ENCODE data around the gene KCTD13.
"Not testable (repeated sequence)": the region's sequence is repeated elsewhere in the genome, so short reads cannot be mapped to it uniquely, and the experiment has no call there.

The KCTD13 gene

DNA sequence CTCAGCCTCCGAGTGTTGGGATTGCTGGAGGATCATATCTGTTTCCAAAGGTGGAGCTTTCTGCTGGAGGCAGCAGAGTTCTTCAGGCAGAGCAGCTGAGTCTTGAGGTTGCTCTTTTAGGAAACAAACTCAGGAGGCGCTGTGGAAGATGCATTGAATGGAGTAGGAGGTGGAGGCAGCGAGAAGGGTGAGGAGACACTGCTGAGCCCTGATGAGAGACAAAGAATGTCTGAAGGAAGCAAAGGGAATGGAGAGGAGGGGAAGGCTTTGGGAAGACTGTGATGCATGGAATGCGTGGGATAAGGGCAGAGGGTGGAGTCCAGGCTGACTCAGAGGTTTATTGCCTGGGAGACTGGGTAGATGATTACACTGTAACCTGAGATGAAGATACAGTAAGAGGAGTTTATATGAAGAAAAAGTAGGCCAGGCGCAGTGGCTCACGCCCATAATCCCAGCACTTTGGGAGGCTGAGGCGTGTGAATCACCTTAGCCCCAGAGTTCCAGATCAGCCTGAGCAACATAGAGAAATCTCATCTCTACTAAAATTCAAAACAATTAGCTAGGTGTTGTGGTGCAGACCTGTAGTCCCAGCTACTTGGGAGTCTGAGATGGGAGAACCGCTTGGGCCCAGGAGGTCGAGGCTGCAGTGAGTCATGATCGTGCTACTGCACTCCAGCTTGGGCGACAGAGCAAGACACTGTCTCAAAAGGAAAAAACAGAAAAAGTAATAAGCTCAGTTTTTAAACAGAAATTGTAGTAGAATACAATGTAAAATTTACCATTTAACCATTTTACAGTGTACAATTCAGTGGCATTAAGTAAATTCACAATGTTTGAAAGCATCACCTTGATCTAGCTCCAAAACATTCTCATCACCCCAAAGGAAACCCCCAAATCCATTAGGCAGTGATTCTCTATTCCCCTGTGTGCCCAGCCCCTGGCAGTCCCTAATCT is 18.1 kb upstream of the KCTD13 start:
- no peak for DNase-seq

DNA sequence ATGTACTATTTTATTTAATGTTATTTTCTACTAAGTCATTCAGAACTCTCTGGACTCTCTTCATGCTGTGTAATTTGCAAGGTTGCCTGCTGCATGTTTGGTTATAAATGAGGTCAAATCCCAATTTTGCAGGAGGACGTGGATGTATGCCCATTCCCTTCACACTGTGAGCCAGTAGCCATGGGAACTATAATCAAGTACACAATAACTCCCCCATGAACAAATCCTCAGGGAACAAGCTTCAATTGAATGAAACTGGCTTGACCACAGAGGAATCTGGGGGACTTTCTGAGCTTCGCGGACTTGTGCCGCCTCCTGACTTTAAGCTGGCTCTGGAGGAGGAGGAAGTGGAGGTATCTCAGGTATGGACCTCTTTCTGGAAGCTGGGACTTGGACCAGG is 14.6 kb upstream of the KCTD13 start:
- DNase-seq, result no peak

DNA sequence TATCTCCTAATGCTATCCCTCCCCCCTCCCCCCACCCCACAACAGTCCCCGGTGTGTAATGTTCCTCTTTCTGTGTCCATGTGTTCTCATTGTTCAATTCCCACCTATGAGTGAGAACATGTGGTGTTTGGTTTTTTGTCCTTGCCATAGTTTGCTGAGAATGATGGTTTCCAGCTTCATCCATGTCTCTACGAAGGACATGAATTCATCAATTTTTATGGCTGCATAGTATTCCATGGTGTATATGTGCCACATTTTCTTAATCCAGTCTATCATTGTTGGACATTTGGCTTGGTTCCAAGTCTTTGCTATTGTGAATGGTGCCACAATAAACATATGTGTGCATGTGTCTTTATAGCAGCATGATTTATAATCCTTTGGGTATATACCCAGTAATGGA is 5.7 kb upstream of the KCTD13 start:
- DNase-seq, result not testable (repeated sequence)

DNA sequence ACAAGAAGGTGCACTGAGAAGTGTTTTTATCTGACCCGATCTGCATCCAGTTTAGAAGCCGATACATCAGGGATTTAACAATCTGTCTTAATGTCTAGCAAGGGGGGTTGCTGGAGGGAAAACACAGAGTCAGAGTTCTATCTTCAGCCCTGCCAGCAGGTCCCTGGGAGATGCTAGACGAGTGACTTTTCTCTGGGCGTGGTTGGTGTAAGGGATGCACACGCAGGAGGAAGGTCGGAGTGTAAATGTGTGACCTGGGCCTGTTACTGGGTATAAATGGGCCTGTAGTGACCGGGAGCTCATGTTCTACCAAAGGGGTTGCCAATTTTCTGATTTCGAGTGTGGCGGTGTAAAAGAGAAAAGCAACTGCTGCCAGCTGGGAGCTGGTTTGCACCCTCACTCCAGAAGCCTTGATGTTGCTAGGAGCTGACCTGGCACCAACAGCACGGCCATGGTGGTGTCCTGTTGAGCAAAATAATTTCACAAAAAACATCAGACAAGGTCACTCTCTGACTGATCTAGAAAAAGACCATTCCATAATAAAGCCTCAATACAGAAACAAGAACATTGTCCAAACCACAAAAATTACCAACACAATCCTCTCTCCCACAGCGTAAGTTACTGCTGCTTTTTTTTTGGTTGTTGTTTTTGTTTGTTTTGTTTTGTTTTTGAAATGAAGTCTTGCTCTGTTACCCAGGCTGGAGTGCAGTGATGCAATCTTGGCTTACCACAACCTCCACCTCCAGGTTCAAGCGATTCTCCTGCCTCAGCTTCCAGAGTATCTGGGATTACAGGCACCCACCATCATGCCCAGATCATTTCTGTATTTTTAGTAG is 1.3 kb upstream of the KCTD13 start:
- DNase-seq, result no peak

DNA sequence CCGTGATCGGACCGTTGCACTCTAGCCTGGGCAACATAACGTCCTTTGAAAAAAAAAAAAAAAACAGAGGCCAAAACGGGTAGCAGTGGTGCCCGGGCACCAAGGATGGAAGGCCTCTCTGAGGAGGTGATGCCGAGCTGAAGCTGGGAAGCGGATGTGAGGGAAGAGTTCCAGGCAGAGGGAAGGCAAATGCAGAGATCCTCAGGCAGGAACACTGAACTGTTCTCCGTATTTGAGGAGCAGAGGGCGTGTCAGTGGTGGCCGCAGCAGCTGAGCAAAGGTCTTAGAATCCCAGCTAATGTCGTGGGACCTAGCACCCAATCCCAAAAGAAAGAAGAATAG is 656 bp upstream of the KCTD13 start:
- no peak for DNase-seq

DNA sequence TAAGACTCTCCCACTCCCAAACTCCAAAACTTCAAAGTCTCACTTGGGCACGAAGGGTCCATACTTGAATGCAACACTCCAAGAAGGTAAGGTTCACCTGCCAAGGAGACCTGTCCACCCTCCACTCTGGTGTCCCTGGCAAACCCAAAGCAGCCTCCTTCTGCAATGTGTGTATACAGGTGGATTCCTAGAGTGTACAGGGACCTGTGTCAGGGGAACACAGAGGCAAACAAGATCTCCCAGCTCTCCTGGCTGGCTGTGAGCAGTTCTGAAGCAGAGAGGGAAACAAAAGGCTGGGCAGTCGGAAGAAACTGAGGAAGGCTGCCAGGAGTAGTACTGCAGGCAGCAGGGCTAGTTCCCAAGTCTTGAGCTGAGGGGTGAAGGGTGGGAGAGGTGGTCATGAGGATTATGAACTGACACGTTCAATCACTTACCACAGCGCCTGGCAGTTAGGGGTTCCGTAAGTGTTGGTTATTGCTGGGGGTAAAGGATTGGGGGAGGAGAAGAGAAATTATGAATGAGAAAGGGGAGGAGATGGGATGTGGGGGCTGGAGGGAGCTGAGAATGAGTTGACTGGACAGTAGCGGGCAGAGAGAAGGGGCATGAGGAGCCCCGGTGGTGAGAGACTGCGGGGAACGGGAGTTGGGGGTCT is 795 bp downstream of the KCTD13 start:
- no peak for DNase-seq

DNA sequence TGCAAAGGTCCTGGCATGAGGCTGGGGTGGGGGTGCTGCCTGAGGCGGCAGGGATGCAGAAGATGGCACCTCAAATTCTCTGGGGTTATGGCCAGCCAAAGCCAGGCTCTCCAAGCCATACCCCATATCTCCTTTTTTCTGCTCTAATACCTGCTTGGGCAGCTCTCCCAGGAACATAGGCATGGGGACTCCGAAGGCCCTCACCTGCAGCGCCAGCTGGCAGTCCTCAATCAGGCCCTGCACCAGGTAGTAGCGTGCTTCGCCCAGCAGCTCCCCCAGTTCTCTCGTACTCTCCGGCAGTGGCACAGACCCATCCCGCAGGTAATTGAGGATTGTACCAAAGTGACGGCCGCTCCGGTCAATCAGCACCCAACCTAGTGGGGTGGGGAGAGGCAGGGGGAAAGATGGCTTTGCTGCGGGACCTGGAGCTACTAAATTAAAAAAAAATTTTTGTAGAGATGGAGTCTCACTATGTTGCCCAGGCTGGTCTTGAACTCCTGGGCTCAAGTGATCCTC is 3.0 kb downstream of the KCTD13 start:
- no peak for DNase-seq

DNA sequence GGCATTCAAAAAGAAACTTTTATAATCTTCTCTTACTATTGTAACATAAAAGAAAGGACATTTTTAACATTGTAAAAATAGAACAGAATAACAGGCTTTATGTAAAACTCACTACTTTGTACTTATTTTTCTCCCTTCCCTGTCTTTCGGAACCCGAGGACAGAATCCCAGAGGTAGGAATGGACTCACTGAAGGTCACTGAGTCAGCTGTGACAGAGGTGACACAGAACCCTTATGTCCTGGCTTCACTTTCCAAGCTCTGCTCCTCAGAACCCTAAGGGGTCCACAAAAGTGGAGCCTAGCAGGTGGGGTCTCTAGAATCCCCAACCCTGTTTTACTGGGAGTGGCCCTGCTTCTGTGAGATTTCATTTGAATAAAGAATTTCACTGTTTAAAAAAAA is 3.7 kb downstream of the KCTD13 start:
- no peak for DNase-seq

DNA sequence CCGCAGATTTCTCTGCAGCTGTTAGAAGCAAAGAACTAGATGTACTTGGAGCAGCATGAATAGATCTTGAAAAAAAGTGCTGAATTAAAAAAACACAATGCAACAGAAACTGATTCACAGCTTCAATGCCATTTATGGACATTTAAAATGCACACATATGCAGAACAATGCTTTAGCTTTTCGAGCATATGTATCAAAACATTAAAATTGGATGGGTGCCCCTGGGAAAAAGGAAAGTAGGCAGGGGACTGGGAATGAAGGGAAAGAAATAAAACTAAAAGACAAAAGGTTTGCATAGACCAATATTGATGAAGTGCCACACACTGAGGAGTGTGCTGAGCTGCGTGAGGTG is 5.0 kb downstream of the KCTD13 start:
- no peak for DNase-seq

DNA sequence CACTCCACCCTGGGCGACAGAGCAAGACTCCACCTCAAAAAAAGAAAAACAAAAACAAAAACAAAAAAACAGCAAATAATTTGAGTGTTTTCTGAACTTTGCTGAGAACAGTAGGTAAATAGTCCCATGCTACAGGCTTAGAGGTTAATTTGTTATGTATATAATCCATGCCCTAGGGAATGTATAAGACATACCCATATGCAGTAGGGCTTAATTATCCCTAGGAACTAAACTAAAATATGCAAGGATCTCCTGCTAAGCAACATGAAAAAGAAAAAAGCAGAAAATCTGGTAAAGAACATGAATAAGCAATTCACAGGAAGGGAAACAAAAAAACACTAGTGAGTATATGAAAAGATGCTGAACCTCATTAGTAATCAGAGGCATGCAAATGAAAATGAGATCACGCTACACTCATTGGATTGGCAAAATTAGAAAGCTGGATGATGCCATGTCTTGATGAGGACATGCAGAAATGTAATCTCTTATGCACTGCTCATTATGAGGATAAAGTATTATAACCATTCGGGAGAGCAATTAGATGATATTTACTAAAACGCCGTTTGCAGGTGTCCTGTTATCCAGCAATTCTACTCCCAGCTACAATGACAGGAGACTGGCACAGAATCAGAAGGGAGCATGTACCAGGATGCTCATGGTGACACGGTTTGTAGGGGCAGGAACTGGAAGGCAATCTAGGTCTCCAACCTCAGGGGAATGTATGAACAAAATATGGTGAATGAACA is 5.6 kb downstream of the KCTD13 start:
- DNase-seq, result no peak

DNA sequence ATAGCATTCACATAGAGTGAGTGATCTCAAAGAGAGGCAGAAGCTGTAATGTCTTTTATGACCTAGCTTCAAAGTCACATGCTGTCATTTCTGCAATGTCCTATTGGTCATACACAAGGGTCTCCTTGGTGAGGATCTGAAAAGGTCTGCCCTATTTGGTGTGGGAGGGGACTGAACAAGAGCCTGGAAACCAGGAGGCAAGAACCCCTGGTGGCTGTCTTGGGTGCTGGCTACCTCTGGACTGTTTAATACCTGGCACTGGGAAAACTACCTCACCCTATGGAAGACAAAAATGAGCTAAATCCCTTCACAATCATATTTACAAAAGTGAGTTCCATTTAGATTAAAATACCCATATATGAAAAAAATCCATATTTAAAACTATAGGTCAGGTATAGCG is 9.0 kb downstream of the KCTD13 start:
- DNase-seq, result no peak

DNA sequence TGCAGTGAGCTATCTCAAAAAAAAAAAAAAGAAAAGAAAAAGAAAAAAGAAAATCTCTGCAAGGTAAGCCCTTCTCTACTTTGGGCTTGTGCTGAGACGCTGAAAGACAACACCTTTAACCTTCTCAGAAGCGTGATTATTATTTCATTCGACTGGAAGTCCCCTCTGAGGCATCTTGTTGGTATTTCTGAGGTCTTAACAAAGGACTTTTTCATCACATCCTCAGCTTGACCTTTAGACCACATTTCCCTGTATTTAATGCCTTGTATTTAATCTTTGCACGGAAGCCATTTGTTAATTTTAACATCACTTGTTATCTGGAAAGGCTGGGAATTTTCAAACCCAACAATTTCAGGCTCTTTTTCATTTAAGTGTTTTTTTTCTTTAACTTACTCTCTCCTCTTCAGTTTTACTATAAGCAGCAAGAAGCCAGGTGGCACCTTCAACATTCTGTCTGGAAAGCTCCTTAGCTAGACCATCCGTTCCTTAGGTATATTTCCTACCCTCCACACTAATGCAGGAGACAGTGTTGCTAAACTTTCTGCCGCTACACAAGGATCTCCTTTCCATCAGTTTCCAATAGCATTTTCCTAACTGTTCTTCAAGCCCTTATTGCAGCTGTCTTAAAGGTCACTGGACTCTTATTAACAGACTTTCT is 10.3 kb downstream of the KCTD13 start:
- DNase-seq, result no peak

DNA sequence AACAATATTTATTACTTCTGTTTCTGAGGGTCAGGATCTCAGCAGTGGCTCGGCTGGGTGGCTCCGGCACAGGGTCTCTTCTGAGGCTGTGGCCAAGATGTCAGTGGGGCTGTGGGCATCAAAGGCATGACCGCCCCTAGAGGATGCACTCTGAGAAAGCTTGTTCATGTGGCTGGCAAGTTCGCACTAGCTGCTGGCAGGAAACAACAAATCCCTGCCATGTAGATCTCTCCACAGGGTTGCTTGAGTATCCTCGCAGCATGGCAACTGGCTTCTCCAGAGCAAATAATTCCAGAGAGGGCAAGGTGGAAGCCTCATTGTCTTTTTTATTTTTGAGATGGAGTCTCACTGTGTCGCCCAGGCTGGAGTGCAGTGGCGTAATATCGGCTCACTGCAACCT is 12.5 kb downstream of the KCTD13 start:
- DNase-seq, result no peak

DNA sequence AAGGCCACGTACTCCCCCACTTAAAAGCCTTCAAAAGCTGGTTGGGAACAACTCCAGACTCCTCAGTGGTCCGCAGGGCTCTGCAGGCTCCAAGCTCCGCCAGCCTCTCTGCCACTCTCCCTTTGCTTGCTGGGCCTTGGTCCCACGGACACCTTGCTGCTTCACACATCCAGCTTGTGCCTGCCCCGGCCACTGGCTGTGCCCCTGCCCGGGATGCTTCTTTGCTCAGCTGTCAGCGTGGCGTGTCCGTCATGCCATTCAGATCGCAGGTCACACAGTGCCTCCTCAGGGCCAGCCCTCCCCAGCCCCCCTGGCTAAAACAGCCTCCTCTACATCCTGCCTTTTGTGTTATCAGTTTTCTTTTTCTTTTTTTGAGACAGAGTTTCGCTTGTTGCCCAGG is 13.9 kb downstream of the KCTD13 start:
- DNase-seq, result no peak

DNA sequence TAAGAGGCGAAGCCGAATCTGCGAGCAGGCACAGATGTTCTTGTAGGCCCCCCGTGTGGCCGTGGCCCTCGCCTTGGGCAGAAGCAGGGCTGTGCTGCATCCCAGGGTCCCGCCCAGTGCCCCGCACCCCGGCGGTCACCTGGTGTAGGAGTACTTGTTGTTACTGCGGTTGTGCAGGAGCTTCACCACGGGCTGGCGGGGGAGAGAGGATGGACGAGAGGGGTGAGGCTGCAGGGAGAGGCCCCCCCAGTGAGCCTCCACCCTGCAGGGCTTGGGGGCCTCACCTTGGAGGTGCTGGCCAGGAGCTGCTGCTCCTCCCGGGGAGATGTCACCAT is 14.4 kb downstream of the KCTD13 start:
- DNase-seq, result no peak

DNA sequence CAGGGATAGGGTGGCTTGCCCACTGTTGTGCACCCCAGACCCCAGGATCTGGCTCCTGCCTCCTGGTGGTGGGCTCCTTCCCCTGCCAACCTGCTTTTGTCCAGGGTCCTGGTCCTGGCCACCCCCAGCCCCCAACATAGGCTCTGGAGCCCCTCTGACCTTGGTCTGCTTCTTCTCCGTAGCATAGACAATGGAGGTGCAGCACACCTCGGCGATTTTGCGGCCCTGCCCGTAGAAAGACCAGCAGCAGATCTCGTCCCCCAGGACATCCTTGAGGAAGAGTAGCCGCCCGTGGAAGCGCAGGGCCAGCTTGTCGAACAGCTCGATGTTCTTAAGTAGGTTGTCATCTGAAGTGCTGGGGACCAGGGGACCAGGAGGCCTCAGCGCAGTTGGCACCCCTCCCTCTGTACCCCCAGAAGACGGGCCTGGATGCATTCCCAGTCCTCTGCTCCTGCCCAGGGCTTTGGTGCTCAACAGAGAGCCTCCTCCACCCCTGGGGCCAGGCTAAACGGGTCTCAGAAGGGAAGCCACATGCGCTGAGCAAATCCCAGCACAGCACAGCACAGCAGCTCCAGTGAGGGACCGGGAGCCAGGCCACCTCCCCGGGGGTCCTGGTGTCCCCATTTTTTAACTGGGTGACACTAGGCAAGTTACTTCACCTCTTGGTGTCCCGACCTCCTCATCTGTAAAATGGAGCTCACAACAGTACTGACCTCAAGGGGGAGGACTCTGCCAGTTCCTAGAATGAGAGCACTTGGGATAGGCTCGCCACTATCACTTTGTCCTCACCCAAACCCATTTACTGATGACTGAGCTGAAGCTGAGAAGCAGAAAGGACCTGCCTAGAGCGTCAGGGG is 15.0 kb downstream of the KCTD13 start:
- no peak for DNase-seq

DNA sequence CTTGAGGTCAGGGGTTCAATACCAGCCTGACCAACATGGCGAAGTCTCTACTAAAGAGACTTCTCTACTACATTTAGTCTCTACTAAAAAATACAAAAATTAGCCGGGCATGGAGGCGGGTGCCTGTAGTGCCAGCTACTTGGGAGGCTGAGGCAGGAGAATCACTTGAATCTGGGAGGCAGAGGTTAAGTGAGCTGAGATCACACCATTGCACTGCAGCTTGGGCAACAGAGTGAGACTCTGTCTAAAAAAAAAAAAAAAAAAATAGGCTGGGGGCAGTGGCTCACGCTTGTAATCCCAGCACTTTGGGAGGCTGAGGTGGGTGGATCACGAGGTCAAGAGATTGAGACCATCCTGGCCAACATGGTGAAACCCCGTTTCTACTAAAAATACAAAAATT is 16.2 kb downstream of the KCTD13 start:
- DNase-seq, result not testable (repeated sequence)

DNA sequence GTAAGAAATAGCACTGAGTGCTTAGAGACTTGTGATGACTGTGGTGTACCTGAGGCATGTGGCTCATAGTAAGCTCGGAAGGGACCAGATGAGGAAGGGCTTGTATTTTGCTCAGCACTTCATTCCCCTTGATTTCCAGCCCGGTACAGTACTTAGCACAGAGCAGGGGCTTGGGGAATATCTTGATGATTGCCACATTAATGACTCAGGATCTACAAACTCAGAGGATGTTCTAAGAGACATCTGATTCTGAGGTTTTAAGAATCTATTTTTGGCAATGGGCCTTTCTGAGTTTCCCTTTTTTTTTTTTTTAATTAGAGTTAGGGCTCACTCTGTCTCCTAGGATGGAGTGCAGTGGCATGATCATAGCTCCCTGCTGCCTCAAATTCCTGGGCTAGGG is 16.6 kb downstream of the KCTD13 start:
- DNase-seq, result no peak

DNA sequence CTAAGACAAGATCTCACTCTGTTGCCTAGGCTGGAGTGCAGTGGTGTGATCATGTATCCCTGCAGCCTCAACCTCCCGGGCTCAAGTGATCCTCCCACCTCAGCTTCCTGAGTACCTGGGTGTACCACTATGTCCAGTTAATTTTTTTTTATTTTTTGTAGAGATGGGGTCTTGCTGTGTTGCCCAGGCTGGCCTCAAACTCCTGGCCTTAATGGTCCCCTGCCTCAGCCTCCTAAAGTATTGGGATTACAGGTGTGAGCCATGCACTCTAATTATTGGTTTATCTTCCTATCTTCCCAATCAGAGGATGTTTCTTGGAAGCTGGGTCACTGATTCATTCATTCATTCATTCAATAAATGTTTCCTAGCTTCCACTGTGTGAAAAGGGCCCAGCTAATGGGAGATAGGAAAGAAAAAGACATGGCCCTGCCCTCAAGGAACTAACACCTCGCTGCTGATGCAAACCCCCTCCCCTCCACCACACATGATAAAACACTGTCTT is 17.3 kb downstream of the KCTD13 start:
- no peak for DNase-seq

DNA sequence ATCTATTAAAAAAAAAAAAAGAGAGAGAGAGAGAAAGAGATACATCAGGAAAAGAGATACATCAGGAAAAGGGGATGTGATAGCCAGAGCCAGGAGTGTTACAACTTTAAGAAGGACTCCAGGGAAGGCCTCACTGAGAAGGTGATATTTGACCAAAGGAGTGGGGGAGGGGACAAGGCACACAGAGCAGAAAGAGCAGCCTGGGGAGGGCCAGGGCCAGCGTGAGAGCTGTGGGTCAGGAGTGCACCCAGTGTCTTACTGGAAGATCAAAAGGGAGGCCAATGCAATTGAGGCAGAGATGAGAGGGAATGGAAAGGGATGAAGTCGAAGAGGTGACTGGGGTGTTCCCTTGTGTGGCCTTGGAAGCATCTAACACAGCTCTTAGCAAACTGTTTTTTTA is 18.1 kb downstream of the KCTD13 start:
- DNase-seq, result no peak

All from activated CD4-positive, alpha-beta T cell treated with anti-CD3 and anti-CD28 coated beads for 48 hours (primary cell).